H9 (cell line): ENCODE results near the gene CD48. TPM values are rescaled to one million over a fixed set of nuclear protein-coding genes. Genes with fewer than 3 reads are reported as not detected.
A peak's percentile ranks its signal among the peaks of the same experiment; 100 is the strongest.

Experiments
- DNase-seq: peaks from one replicate; pipeline ENCODE4 v3.0.0-alpha.2; 2017
- H2AFZ ChIP-seq: one replicate; pipeline ENCODE4 v1.6.1; 2013; ENCODE audit warnings: mild to moderate bottlenecking, low read length, control low read depth, moderate library complexity
- H2AK5ac ChIP-seq: 2 replicates; pipeline ENCODE4 v1.6.1; 2013; ENCODE audit warnings: low read length, control low read depth, mixed read lengths; ENCODE audit not compliant: insufficient read length
- H2BK120ac ChIP-seq: one replicate; pipeline ENCODE4 v1.6.1; 2013; ENCODE audit warnings: low read depth, mild to moderate bottlenecking, low read length, control low read depth, inconsistent platforms; ENCODE audit not compliant: poor library complexity, severe bottlenecking
- H2BK12ac ChIP-seq: 2 replicates; pipeline ENCODE4 v1.6.1; 2013; ENCODE audit warnings: low read length, control low read depth, mixed read lengths, low read depth; ENCODE audit not compliant: insufficient read length
- H2BK15ac ChIP-seq: 2 replicates; pipeline ENCODE4 v1.6.1; 2013; ENCODE audit warnings: low read depth, low read length, control low read depth
- H2BK20ac ChIP-seq: one replicate; pipeline ENCODE4 v1.6.1; 2013; ENCODE audit warnings: low read depth, mild to moderate bottlenecking, low read length, control low read depth, inconsistent platforms; ENCODE audit not compliant: poor library complexity, severe bottlenecking
- H2BK5ac ChIP-seq: 2 replicates; pipeline ENCODE4 v1.6.1; 2013; ENCODE audit warnings: low read length, control low read depth, mixed read lengths; ENCODE audit not compliant: insufficient read length
- H3K14ac ChIP-seq: 2 replicates; pipeline ENCODE4 v1.6.1; 2013; ENCODE audit warnings: low read length, control low read depth; ENCODE audit not compliant: insufficient read depth
- H3K18ac ChIP-seq: 2 replicates; pipeline ENCODE4 v1.6.1; 2013; ENCODE audit warnings: low read depth, mild to moderate bottlenecking, mixed read lengths, low read length, control low read depth; ENCODE audit not compliant: insufficient read length
- H3K23ac ChIP-seq: 2 replicates; pipeline ENCODE4 v1.6.1; 2013; ENCODE audit warnings: low read length, control low read depth, mixed read lengths, low read depth; ENCODE audit not compliant: insufficient read length
- H3K23me2 ChIP-seq: 2 replicates; pipeline ENCODE4 v1.6.1; 2013; ENCODE audit warnings: low read depth, mild to moderate bottlenecking, mixed read lengths, low read length, control low read depth; ENCODE audit not compliant: insufficient read length, poor library complexity, severe bottlenecking
- H3K27ac ChIP-seq: 2 replicates; pipeline ENCODE4 v1.5.1; 2013; ENCODE audit warnings: low read length, control low read depth, mixed read lengths, low read depth; ENCODE audit not compliant: insufficient read length
- H3K27me3 ChIP-seq: 2 replicates; pipeline ENCODE4 v1.6.1; 2013; ENCODE audit warnings: low read length, control low read depth, inconsistent platforms; ENCODE audit not compliant: insufficient read depth
- H3K4ac ChIP-seq: 2 replicates; pipeline ENCODE4 v1.6.1; 2013; ENCODE audit warnings: low read depth, mild to moderate bottlenecking, control low read depth, inconsistent platforms, low read length, moderate library complexity
- H3K4me1 ChIP-seq: 2 replicates; pipeline ENCODE4 v1.6.1; 2013; ENCODE audit warnings: low read length, control low read depth, inconsistent platforms; ENCODE audit not compliant: insufficient read depth
- H3K4me2 ChIP-seq: 2 replicates; pipeline ENCODE4 v1.6.1; 2013; ENCODE audit warnings: low read length, control low read depth, mixed read lengths; ENCODE audit not compliant: insufficient read length, insufficient read depth
- H3K56ac ChIP-seq: 2 replicates; pipeline ENCODE4 v1.6.1; 2013; ENCODE audit warnings: low read depth, mild to moderate bottlenecking, mixed read lengths, low read length, control low read depth; ENCODE audit not compliant: insufficient read length
- H3K79me1 ChIP-seq: 2 replicates; pipeline ENCODE4 v1.6.1; 2013; ENCODE audit warnings: low read depth, mild to moderate bottlenecking, moderate library complexity, low read length, control low read depth, inconsistent platforms; ENCODE audit not compliant: insufficient read depth, poor library complexity, severe bottlenecking
- H3K79me2 ChIP-seq: 2 replicates; pipeline ENCODE4 v1.6.1; 2013; ENCODE audit warnings: low read length, control low read depth, inconsistent platforms; ENCODE audit not compliant: insufficient read depth
- H3K9ac ChIP-seq: 2 replicates; pipeline ENCODE4 v1.6.1; 2013; ENCODE audit warnings: low read length, control low read depth, mixed read lengths; ENCODE audit not compliant: insufficient read length; ENCODE audit errors: extremely low read depth
- H3K9me3 ChIP-seq: one replicate; pipeline ENCODE4 v1.6.1; 2013; ENCODE audit warnings: low read depth, low read length, inconsistent platforms; ENCODE audit not compliant: control insufficient read depth
- H3T11ph ChIP-seq: one replicate; pipeline ENCODE4 v1.6.1; 2013; ENCODE audit warnings: mild to moderate bottlenecking, low read length, control low read depth, inconsistent platforms
- H4K20me1 ChIP-seq: one replicate; pipeline ENCODE4 v1.6.1; 2013; ENCODE audit not compliant: control insufficient read depth, insufficient read length, insufficient read depth
- H4K5ac ChIP-seq: 2 replicates; pipeline ENCODE4 v1.6.1; 2013; ENCODE audit warnings: low read depth, mild to moderate bottlenecking, mixed read lengths, low read length, control low read depth; ENCODE audit not compliant: insufficient read length
- H4K8ac ChIP-seq: replicated peaks from 2 replicates; pipeline ENCODE4 v1.6.1; 2013; ENCODE audit warnings: low read length, control low read depth, mixed read lengths, low read depth; ENCODE audit not compliant: insufficient read length
- H4K91ac ChIP-seq: 2 replicates; pipeline ENCODE4 v1.6.1; 2013; ENCODE audit warnings: low read depth, mild to moderate bottlenecking, moderate library complexity, mixed read lengths, low read length, control low read depth; ENCODE audit not compliant: insufficient read length
- H3K27ac Mint-ChIP-seq, 3 experiments: 2 replicates in 2 of 3; 3 replicates in 1 of 3; pipeline ENCODE4 v1.8.0; 2020 to 2021; ENCODE audit warnings: mixed read lengths in 3 of 3, mild to moderate bottlenecking in 1 of 3, moderate library complexity in 1 of 3
- H3K27me3 Mint-ChIP-seq: 2 replicates; pipeline ENCODE4 v1.8.0; 2021; ENCODE audit warnings: low read depth, mild to moderate bottlenecking, moderate library complexity, mixed read lengths
- H3K36me3 Mint-ChIP-seq, 3 experiments: 2 replicates in 2 of 3; 3 replicates in 1 of 3; pipeline ENCODE4 v1.8.0; 2020 to 2021; ENCODE audit warnings: low read depth in 3 of 3, mixed read lengths in 3 of 3; ENCODE audit not compliant: insufficient read depth in 1 of 3
- H3K4me1 Mint-ChIP-seq, 2 experiments: 2 replicates each; pipeline ENCODE4 v1.8.0; 2020; ENCODE audit warnings: mixed read lengths in 2 of 2
- H3K4me3 Mint-ChIP-seq, 2 experiments: 2 replicates in 1 of 2; 3 replicates in 1 of 2; pipeline ENCODE4 v1.8.0; 2020 to 2021; ENCODE audit warnings: mild to moderate bottlenecking in 2 of 2, mixed read lengths in 2 of 2, moderate library complexity in 1 of 2
- H3K9me3 Mint-ChIP-seq, 2 experiments: 2 replicates in 1 of 2; 3 replicates in 1 of 2; pipeline ENCODE4 v1.8.0; 2020; ENCODE audit warnings: mild to moderate bottlenecking in 2 of 2, mixed read lengths in 2 of 2, moderate library complexity in 1 of 2
- CTCF ChIP-seq: fragments of 200-600 bp; sonication (generic); conservative IDR thresholded peaks from 3 replicates; pipeline ENCODE4 v1.8.0; 2021; ENCODE audit warnings: antibody characterized with exemption, mild to moderate bottlenecking
- WGBS: extraction: QIAGEN DNeasy Blood & Tissue Kit; methylation state at CpG from one replicate; pipeline ENCODE4 v1.1.7; 2013; ENCODE audit warnings: missing lambda C conversion rate, low lambda C conversion rate, mixed read lengths; ENCODE audit not compliant: insufficient read length; ENCODE audit errors: extremely low coverage; 5-methylcytosine and 5-hydroxymethylcytosine counted together
- total RNA-seq: library from RNA; stranded (reverse); gene quantifications from 2 replicates; pipeline ENCODE4 v1.2.1, GENCODE V29; 2021

CD48 gene
- total RNA-seq, 1 experiment from 2014 or later = not detected

- WGBS = no CpG with 5 or more reads among the region's 11 CpGs
- H3K36me3 Mint-ChIP-seq = peaks cover 0 to 7% (median 6%) of the 10 kb centered on the region in 3 experiments; a peak in 4 of 7 replicates
- H3K79me2 ChIP-seq = no peaks in the 10 kb centered on the region
- no peak overlapping the region for H3K56ac ChIP-seq
- H3K9me3 ChIP-seq = no peaks in the 10 kb centered on the region
- H4K20me1 ChIP-seq = no peaks in the 10 kb centered on the region
- no peak overlapping the region for H2AFZ ChIP-seq
- H3K9ac ChIP-seq = no peak overlapping the region
- H3K27ac Mint-ChIP-seq = no peak overlapping the region
- peaks cover 13 to 18% of the 10 kb centered on the region in 2 experiments for H3K4me1 Mint-ChIP-seq
- H3K4ac ChIP-seq = no peak overlapping the region
- TF ChIP-seq CTCF = 0 out of 3 replicates have a peak, but pooled peaks have one; percentile 16
- H2BK15ac ChIP-seq = no peak overlapping the region
- no peaks in the 10 kb centered on the region; the same call in 1 of the 2 replicates for H3K4me1 ChIP-seq
- no peak overlapping the region for H2BK5ac ChIP-seq
- H3K27ac ChIP-seq = no peak overlapping the region
- H3K79me1 ChIP-seq = no peaks in the 10 kb centered on the region
- H4K8ac ChIP-seq = no peak overlapping the region
- H2BK12ac ChIP-seq = no peak overlapping the region
- no peak overlapping the region for H3T11ph ChIP-seq
- H2BK120ac ChIP-seq = no peak overlapping the region
- H2BK20ac ChIP-seq = no peak overlapping the region
- H3K4me2 ChIP-seq = no peak overlapping the region
- H3K14ac ChIP-seq = no peak overlapping the region
- no peak overlapping the region for H4K91ac ChIP-seq
- DNase-seq = no peak
- H3K27me3 ChIP-seq = no peaks in the 10 kb centered on the region
- H3K23me2 ChIP-seq = no peaks in the 10 kb centered on the region
- no peak overlapping the region for H3K4me3 Mint-ChIP-seq
- no peak overlapping the region for H2AK5ac ChIP-seq
- H3K27me3 Mint-ChIP-seq = no peaks in the 10 kb centered on the region
- H4K5ac ChIP-seq = no peak overlapping the region
- H3K9me3 Mint-ChIP-seq = peaks cover 6 to 7% of the 10 kb centered on the region in 2 experiments
- H3K18ac ChIP-seq = no peak overlapping the region
- H3K23ac ChIP-seq = no peak overlapping the region
Observed at GRCh38 chr1:160724465-160725242, 13.0 kb upstream of the CD48 start.
